HepG2 (cell line): ENCODE measurements around the gene TAL2. TPM values are rescaled to one million over a fixed set of nuclear protein-coding genes. Genes with fewer than 3 reads are reported as not detected.

Experiments
- ARHGAP35 ChIP-seq: sonication (generic); formaldehyde crosslinking; IDR thresholded peaks from 2 replicates; pipeline ENCODE4 v1.9.0; 2022; ENCODE audit warnings: mild to moderate bottlenecking, inconsistent platforms, moderate library complexity, missing genetic modification reagents, borderline replicate concordance
- CEBPZ ChIP-seq: IDR thresholded peaks from 2 replicates; pipeline ENCODE4 v1.6.1; 2012; ENCODE audit warnings: low read length, improper control_type of control experiment
- HDAC6 ChIP-seq: fragments of 200-600 bp; sonication (generic); IDR thresholded peaks from 2 replicates; pipeline ENCODE4 v1.7.0; 2017; ENCODE audit warnings: mild to moderate bottlenecking, antibody characterized with exemption, low read length, low read depth
- IRX3 ChIP-seq: sonication (generic); formaldehyde crosslinking; IDR thresholded peaks from 2 replicates; pipeline ENCODE4 v1.8.1; 2023; ENCODE audit warnings: mild to moderate bottlenecking, low read depth, missing genetic modification reagents, borderline replicate concordance
- LBX2 ChIP-seq: sonication (generic); formaldehyde crosslinking; IDR thresholded peaks from 2 replicates; pipeline ENCODE4 v1.5.0; 2020; ENCODE audit warnings: missing genetic modification reagents, mild to moderate bottlenecking, borderline replicate concordance
- LRRFIP1 ChIP-seq: sonication (generic); formaldehyde crosslinking; conservative IDR thresholded peaks from 2 replicates; pipeline ENCODE4 v1.4.0; 2020; ENCODE audit warnings: missing genetic modification reagents
- NCOR1 ChIP-seq: fragments of 200-600 bp; sonication (generic); IDR thresholded peaks from 2 replicates; pipeline ENCODE4 v1.7.0; 2017; ENCODE audit warnings: antibody characterized with exemption, low read length, borderline replicate concordance
- PCBP2 ChIP-seq: fragments of 200-400 bp; formaldehyde crosslinking; optimal IDR thresholded peaks from 2 replicates; pipeline ENCODE3; 2018; ENCODE audit warnings: low read length, low read depth; ENCODE audit not compliant: poor library complexity, severe bottlenecking
- TARDBP ChIP-seq: sonication (generic); formaldehyde crosslinking; IDR thresholded peaks from 2 replicates; pipeline ENCODE4 v1.8.0; 2022; ENCODE audit warnings: mild to moderate bottlenecking, missing genetic modification reagents
- ZNF10 ChIP-seq: sonication (generic); formaldehyde crosslinking; IDR thresholded peaks from 2 replicates; pipeline ENCODE4 v1.4.0; 2020; ENCODE audit warnings: mild to moderate bottlenecking, low read depth, missing genetic modification reagents, borderline replicate concordance
- ZNF354B ChIP-seq: sonication (generic); formaldehyde crosslinking; IDR thresholded peaks from 2 replicates; pipeline ENCODE4 v1.8.0; 2022; ENCODE audit warnings: mild to moderate bottlenecking, missing genetic modification reagents
- ZNF770 ChIP-seq: sonication (generic); formaldehyde crosslinking; IDR thresholded peaks from 2 replicates; pipeline ENCODE4 v1.5.0; 2020; ENCODE audit warnings: mild to moderate bottlenecking, missing genetic modification reagents
- polyA plus RNA-seq, 8 experiments: library from polyadenylated mRNA; depleted of rRNA in 3 of 8; stranded (reverse) in 7 of 8; unstranded in 1 of 8; fragments of >200 nt; fragmentation: Illumina TruSeq in 4 of 8; extraction: Trizol in 4 of 8; gene quantifications; 2 replicates each; pipeline versions ENCODE4 v1.2.1 to v1.2.3, GENCODE V29; 2011 to 2016; ENCODE audit warnings: low read depth in 4 of 8, missing spikeins in 1 of 8, mixed read lengths in 1 of 8; ENCODE audit not compliant: insufficient read depth in 1 of 8
- total RNA-seq, 5 experiments: library from RNA; depleted of rRNA; stranded (reverse); fragments of >200 nt; fragmentation: Illumina TruSeq; extraction: Trizol; gene quantifications; 2 replicates each; pipeline ENCODE4 v1.2.3, GENCODE V29; 2016; ENCODE audit warnings: low read depth in 1 of 5

The TAL2 gene
- total and polyA plus RNA-seq, 2 of the 13 experiments (the other 11 are each of a cell fraction or from before 2014, with no cell fraction given) = 0.22 TPM; not detected in 1

- TF ChIP-seq LRRFIP1 (CRISPR knock-in tag) (no peak), ARHGAP35 (CRISPR knock-in tag) (no peak), NCOR1 (peak; percentile 86; the same call in 1 of the 2 replicates), CEBPZ (no peak), ZNF354B (CRISPR knock-in tag) (no peak), LBX2 (CRISPR knock-in tag) (no peak), TARDBP (CRISPR knock-in tag) (no peak), IRX3 (CRISPR knock-in tag) (no peak), HDAC6 (no peak), ZNF10 (CRISPR knock-in tag) (no peak), PCBP2 (no peak), ZNF770 (no peak)
Measured at GRCh38 chr9:105679257-105680022, 17.2 kb downstream of the TAL2 start (continued).
